DND-41 (cell line): ENCODE measurements around the gene MAPK10.

Source experiments
- EZH2 ChIP-seq: IDR thresholded peaks from 3 replicates; pipeline ENCODE4 v1.6.1; 2012; ENCODE audit warnings: borderline replicate concordance, low read depth, mild to moderate bottlenecking, moderate library complexity, low read length, inconsistent platforms; ENCODE audit not compliant: severe bottlenecking
- TF ChIP-seq, protein P1 (sequence below): IDR thresholded peaks from 2 replicates; pipeline ENCODE4 v1.5.1; 2012; ENCODE audit warnings: borderline replicate concordance, low read length, moderate library complexity, mild to moderate bottlenecking; ENCODE audit not compliant: poor library complexity, severe bottlenecking; ENCODE audit errors: extremely low read depth

DNA sequence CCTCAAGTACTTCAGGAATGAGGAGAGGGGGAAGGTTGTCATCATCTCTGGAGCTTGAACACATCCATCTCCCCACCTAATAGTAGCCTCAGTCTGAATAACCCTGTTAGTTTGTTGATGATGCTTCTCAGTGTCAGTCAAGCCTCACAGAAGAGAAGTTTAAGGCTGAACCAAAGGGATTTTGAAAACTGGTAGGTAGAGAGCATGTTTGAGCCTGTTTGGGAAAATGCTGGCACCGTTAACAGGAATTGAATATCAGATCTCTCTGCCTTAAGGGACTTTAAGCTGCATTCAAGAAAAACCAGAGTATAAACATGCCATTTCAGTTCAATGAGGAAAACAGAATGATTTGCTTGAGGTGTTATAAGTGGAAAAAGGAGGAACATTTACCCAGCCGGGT is 73.1 kb downstream of the MAPK10 start:
- TF ChIP-seq, protein P1, sequence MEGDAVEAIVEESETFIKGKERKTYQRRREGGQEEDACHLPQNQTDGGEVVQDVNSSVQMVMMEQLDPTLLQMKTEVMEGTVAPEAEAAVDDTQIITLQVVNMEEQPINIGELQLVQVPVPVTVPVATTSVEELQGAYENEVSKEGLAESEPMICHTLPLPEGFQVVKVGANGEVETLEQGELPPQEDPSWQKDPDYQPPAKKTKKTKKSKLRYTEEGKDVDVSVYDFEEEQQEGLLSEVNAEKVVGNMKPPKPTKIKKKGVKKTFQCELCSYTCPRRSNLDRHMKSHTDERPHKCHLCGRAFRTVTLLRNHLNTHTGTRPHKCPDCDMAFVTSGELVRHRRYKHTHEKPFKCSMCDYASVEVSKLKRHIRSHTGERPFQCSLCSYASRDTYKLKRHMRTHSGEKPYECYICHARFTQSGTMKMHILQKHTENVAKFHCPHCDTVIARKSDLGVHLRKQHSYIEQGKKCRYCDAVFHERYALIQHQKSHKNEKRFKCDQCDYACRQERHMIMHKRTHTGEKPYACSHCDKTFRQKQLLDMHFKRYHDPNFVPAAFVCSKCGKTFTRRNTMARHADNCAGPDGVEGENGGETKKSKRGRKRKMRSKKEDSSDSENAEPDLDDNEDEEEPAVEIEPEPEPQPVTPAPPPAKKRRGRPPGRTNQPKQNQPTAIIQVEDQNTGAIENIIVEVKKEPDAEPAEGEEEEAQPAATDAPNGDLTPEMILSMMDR = no peak
- TF ChIP-seq EZH2 = no peak
